WTC11 (cell line): Measurements from ENCODE around the gene PPFIBP2. TPM values are rescaled to one million over a fixed set of nuclear protein-coding genes. Genes with fewer than 3 reads are reported as not detected.

Source experiments
- ATAC-seq: fragments of 200-7000 bp; cut with Tn5 transposase; 2 replicates; pipeline ENCODE4 v1.10.0; 2021; ENCODE audit warnings: mild to moderate bottlenecking, moderate library complexity
- CTCF ChIA-PET: fragments of 300-600 bp; sonication (Branson Sonifier 250); formaldehyde crosslinking; loops from one replicate; lab custom pipeline; 2021; ENCODE audit warnings: antibody characterized with exemption; lab: Charles Lee
- POLR2A ChIA-PET: fragments of 350-600 bp; sonication (Branson Sonifier 250); formaldehyde crosslinking; loops from one replicate; lab custom pipeline; 2021; ENCODE audit warnings: antibody characterized with exemption; lab: Charles Lee
- DNase-seq: peaks from one replicate; pipeline ENCODE4 v3.0.0; 2021; ENCODE audit warnings: low spot score
- H3K27ac Mint-ChIP-seq: 2 replicates; pipeline ENCODE4 v1.8.0; 2021; ENCODE audit warnings: mixed read lengths
- H3K27me3 Mint-ChIP-seq: 2 replicates; pipeline ENCODE4 v1.8.0; 2021; ENCODE audit warnings: low read depth, mild to moderate bottlenecking, moderate library complexity, mixed read lengths
- H3K36me3 Mint-ChIP-seq: 2 replicates; pipeline ENCODE4 v1.8.0; 2021; ENCODE audit warnings: mixed read lengths
- H3K4me1 Mint-ChIP-seq: 2 replicates; pipeline ENCODE4 v1.8.0; 2022; ENCODE audit warnings: mixed read lengths
- H3K4me3 Mint-ChIP-seq: 2 replicates; pipeline ENCODE4 v1.8.0; 2021; ENCODE audit warnings: mild to moderate bottlenecking, moderate library complexity, mixed read lengths
- H3K9me3 Mint-ChIP-seq: 2 replicates; pipeline ENCODE4 v1.8.0; 2021; ENCODE audit warnings: mixed read lengths
- ELF4 ChIP-seq: sonication (generic); formaldehyde crosslinking; IDR thresholded peaks from 2 replicates; pipeline ENCODE4 v1.8.1; 2022; ENCODE audit warnings: low read depth, mild to moderate bottlenecking, moderate library complexity, missing genetic modification reagents
- ETV6 ChIP-seq: sonication (generic); formaldehyde crosslinking; IDR thresholded peaks from 2 replicates; pipeline ENCODE4 v1.8.1; 2022; ENCODE audit warnings: mild to moderate bottlenecking, missing genetic modification reagents
- IRF2 ChIP-seq: sonication (generic); formaldehyde crosslinking; IDR thresholded peaks from 2 replicates; pipeline ENCODE4 v1.8.0; 2022; ENCODE audit warnings: low read depth, missing genetic modification reagents, borderline replicate concordance
- MYBL2 ChIP-seq: sonication (generic); formaldehyde crosslinking; IDR thresholded peaks from 2 replicates; pipeline ENCODE4 v1.8.1; 2023; ENCODE audit warnings: mild to moderate bottlenecking, moderate library complexity, missing genetic modification reagents
- NFATC4 ChIP-seq: fragments of 250-450 bp; sonication (Bioruptor Pico); IDR thresholded peaks from 2 replicates; pipeline ENCODE4 v1.9.0; 2021; ENCODE audit warnings: mild to moderate bottlenecking
- PRRX2 ChIP-seq: fragments of 250-450 bp; sonication (Bioruptor Pico); IDR thresholded peaks from 2 replicates; pipeline ENCODE4 v1.8.0; 2021; ENCODE audit warnings: mild to moderate bottlenecking
- RORB ChIP-seq: fragments of 250-450 bp; sonication (Bioruptor Pico); IDR thresholded peaks from 2 replicates; pipeline ENCODE4 v1.9.0; 2021; ENCODE audit warnings: mild to moderate bottlenecking
- SMAD3 ChIP-seq: sonication (generic); formaldehyde crosslinking; IDR thresholded peaks from 2 replicates; pipeline ENCODE4 v1.8.0; 2022; ENCODE audit warnings: missing genetic modification reagents, mild to moderate bottlenecking, borderline replicate concordance
- TCF7 ChIP-seq: sonication (generic); formaldehyde crosslinking; IDR thresholded peaks from 2 replicates; pipeline ENCODE4 v1.8.0; 2022; ENCODE audit warnings: mild to moderate bottlenecking, low read depth, missing genetic modification reagents, moderate library complexity
- ZNF219 ChIP-seq: sonication (generic); formaldehyde crosslinking; IDR thresholded peaks from 2 replicates; pipeline ENCODE4 v1.8.0; 2023; ENCODE audit warnings: missing genetic modification reagents, mild to moderate bottlenecking, borderline replicate concordance
- ZNF396 ChIP-seq: fragments of 250-450 bp; sonication (Bioruptor Pico); IDR thresholded peaks from 2 replicates; pipeline ENCODE4 v1.8.0; 2021; ENCODE audit warnings: mild to moderate bottlenecking, moderate library complexity, borderline replicate concordance
- total RNA-seq: library from RNA; stranded (reverse); gene quantifications from 3 replicates; pipeline ENCODE4 v1.2.3, GENCODE V29; 2021
- TF ChIP-seq, protein P1 (sequence below): sonication (generic); formaldehyde crosslinking; IDR thresholded peaks from 2 replicates; pipeline ENCODE4 v1.8.0; 2022; ENCODE audit warnings: missing genetic modification reagents
- TF ChIP-seq, protein P2 (sequence below): sonication (generic); formaldehyde crosslinking; IDR thresholded peaks from 2 replicates; pipeline ENCODE4 v1.8.0; 2023; ENCODE audit warnings: mild to moderate bottlenecking, missing genetic modification reagents
- TF ChIP-seq, protein P3 (sequence below): sonication (generic); formaldehyde crosslinking; IDR thresholded peaks from 2 replicates; pipeline ENCODE4 v1.8.1; 2022; ENCODE audit warnings: mild to moderate bottlenecking, moderate library complexity, missing genetic modification reagents
- TF ChIP-seq, protein P4 (sequence below): sonication (generic); formaldehyde crosslinking; IDR thresholded peaks from 2 replicates; pipeline ENCODE4 v1.8.1; 2023; ENCODE audit warnings: mild to moderate bottlenecking, missing genetic modification reagents, moderate library complexity
- TF ChIP-seq, protein P5 (sequence below): fragments of 250-450 bp; sonication (Bioruptor Pico); IDR thresholded peaks from 2 replicates; pipeline ENCODE4 v1.8.0; 2021; ENCODE audit warnings: mild to moderate bottlenecking
- TF ChIP-seq, protein P6 (sequence below): sonication (generic); formaldehyde crosslinking; IDR thresholded peaks from 2 replicates; pipeline ENCODE4 v1.8.0; 2022; ENCODE audit warnings: mild to moderate bottlenecking, missing genetic modification reagents
- TF ChIP-seq, protein P7 (sequence below): sonication (generic); formaldehyde crosslinking; IDR thresholded peaks from 2 replicates; pipeline ENCODE4 v1.8.1; 2022; ENCODE audit warnings: missing genetic modification reagents, borderline replicate concordance
- TF ChIP-seq, protein P8 (sequence below): fragments of 250-450 bp; sonication (Bioruptor Pico); IDR thresholded peaks from 2 replicates; pipeline ENCODE4 v1.9.0; 2021; ENCODE audit warnings: moderate library complexity, mild to moderate bottlenecking, inconsistent platforms, borderline replicate concordance

The PPFIBP2 gene
- total RNA-seq, 1 experiment from 2014 or later, result 21.4 TPM

DNA sequence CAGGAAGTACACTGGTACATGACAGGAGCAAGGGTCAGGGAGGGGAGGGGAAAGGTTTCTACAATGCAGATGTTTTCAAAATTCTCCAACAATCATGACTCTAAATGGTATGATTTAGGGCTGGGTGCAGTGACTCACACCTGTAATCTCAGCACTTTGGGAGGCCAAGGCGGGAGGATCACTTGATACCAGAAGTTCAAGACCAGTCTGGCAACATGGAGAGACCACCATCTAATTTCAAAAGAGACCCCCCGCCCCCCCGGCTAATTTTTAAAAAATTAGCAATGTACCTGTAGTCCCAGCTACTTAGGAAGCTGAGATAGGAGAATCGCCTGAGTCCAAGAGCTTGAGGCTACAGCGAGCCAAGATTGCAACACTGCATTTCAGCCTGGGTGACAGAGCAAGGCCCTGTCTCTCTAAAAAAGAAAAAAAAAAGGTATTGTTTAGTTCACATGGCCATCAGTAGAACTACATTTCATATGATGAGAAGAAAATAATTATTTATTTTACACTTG, 44.4 kb upstream of the PPFIBP2 start (continued):
- TF ChIP-seq, protein P1, sequence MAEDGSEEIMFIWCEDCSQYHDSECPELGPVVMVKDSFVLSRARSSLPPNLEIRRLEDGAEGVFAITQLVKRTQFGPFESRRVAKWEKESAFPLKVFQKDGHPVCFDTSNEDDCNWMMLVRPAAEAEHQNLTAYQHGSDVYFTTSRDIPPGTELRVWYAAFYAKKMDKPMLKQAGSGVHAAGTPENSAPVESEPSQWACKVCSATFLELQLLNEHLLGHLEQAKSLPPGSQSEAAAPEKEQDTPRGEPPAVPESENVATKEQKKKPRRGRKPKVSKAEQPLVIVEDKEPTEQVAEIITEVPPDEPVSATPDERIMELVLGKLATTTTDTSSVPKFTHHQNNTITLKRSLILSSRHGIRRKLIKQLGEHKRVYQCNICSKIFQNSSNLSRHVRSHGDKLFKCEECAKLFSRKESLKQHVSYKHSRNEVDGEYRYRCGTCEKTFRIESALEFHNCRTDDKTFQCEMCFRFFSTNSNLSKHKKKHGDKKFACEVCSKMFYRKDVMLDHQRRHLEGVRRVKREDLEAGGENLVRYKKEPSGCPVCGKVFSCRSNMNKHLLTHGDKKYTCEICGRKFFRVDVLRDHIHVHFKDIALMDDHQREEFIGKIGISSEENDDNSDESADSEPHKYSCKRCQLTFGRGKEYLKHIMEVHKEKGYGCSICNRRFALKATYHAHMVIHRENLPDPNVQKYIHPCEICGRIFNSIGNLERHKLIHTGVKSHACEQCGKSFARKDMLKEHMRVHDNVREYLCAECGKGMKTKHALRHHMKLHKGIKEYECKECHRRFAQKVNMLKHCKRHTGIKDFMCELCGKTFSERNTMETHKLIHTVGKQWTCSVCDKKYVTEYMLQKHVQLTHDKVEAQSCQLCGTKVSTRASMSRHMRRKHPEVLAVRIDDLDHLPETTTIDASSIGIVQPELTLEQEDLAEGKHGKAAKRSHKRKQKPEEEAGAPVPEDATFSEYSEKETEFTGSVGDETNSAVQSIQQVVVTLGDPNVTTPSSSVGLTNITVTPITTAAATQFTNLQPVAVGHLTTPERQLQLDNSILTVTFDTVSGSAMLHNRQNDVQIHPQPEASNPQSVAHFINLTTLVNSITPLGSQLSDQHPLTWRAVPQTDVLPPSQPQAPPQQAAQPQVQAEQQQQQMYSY (CRISPR knock-in tag), result no peak
- no peak for TF ChIP-seq SMAD3 (CRISPR knock-in tag)
- TF ChIP-seq MYBL2 (CRISPR knock-in tag), result no peak
- TF ChIP-seq TCF7 (CRISPR knock-in tag), result no peak

DNA sequence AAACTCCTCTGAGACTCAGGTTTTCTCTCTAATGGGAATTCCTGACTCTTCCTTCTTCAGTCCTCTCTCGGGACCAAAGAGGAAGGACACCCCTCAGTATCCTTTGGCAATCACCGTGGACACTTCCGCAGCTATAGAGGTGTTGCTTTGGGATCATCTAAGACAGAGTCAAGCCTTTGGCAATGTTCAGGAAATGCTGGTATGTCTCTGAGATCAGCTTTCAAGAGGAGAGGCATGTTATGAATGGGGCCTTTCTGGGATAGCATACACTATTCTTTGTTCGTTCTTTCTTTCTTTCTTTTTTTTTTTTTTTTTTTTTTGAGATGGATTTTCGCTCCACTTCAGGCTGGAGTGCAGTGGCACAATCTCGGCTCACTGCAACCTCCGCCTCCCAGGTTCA, 42.7 kb upstream of the PPFIBP2 start:
- Mint-ChIP-seq H3K27ac (no peak overlapping the region), H3K36me3 (no peaks in the 10 kb centered on the region), H3K27me3 (no peaks in the 10 kb centered on the region; the same call in 1 of the 2 replicates), H3K4me1 (no peaks in the 10 kb centered on the region), H3K9me3 (no peaks in the 10 kb centered on the region), H3K4me3 (no peak overlapping the region)
- DNase-seq, result no peak
- ChIA-PET POLR2A (no interaction called here), CTCF (interaction anchor here (0.7 kb wide), 1 partner anchor 27 kb away, joined by 4 read pairs; no protein-coding TSS in a partner anchor)
- no peak for ATAC-seq
- TF ChIP-seq, protein P2, sequence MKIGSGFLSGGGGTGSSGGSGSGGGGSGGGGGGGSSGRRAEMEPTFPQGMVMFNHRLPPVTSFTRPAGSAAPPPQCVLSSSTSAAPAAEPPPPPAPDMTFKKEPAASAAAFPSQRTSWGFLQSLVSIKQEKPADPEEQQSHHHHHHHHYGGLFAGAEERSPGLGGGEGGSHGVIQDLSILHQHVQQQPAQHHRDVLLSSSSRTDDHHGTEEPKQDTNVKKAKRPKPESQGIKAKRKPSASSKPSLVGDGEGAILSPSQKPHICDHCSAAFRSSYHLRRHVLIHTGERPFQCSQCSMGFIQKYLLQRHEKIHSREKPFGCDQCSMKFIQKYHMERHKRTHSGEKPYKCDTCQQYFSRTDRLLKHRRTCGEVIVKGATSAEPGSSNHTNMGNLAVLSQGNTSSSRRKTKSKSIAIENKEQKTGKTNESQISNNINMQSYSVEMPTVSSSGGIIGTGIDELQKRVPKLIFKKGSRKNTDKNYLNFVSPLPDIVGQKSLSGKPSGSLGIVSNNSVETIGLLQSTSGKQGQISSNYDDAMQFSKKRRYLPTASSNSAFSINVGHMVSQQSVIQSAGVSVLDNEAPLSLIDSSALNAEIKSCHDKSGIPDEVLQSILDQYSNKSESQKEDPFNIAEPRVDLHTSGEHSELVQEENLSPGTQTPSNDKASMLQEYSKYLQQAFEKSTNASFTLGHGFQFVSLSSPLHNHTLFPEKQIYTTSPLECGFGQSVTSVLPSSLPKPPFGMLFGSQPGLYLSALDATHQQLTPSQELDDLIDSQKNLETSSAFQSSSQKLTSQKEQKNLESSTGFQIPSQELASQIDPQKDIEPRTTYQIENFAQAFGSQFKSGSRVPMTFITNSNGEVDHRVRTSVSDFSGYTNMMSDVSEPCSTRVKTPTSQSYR, result no peak
- TF ChIP-seq ELF4 (no peak), PRRX2 (CRISPR knock-in tag) (no peak), MYBL2 (CRISPR knock-in tag) (no peak), NFATC4 (CRISPR knock-in tag) (no peak), ZNF396 (no peak), ZNF219 (CRISPR knock-in tag) (no peak), RORB (CRISPR knock-in tag) (no peak), ETV6 (CRISPR knock-in tag) (no peak), IRF2 (CRISPR knock-in tag) (no peak)
- TF ChIP-seq, protein P3, sequence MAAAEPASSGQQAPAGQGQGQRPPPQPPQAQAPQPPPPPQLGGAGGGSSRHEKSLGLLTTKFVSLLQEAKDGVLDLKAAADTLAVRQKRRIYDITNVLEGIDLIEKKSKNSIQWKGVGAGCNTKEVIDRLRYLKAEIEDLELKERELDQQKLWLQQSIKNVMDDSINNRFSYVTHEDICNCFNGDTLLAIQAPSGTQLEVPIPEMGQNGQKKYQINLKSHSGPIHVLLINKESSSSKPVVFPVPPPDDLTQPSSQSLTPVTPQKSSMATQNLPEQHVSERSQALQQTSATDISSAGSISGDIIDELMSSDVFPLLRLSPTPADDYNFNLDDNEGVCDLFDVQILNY, result no peak
- TF ChIP-seq, protein P4, sequence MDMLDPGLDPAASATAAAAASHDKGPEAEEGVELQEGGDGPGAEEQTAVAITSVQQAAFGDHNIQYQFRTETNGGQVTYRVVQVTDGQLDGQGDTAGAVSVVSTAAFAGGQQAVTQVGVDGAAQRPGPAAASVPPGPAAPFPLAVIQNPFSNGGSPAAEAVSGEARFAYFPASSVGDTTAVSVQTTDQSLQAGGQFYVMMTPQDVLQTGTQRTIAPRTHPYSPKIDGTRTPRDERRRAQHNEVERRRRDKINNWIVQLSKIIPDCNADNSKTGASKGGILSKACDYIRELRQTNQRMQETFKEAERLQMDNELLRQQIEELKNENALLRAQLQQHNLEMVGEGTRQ (CRISPR knock-in tag), result no peak
- TF ChIP-seq, protein P5, sequence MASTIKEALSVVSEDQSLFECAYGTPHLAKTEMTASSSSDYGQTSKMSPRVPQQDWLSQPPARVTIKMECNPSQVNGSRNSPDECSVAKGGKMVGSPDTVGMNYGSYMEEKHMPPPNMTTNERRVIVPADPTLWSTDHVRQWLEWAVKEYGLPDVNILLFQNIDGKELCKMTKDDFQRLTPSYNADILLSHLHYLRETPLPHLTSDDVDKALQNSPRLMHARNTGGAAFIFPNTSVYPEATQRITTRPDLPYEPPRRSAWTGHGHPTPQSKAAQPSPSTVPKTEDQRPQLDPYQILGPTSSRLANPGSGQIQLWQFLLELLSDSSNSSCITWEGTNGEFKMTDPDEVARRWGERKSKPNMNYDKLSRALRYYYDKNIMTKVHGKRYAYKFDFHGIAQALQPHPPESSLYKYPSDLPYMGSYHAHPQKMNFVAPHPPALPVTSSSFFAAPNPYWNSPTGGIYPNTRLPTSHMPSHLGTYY (CRISPR knock-in tag), result no peak
- TF ChIP-seq, protein P6, sequence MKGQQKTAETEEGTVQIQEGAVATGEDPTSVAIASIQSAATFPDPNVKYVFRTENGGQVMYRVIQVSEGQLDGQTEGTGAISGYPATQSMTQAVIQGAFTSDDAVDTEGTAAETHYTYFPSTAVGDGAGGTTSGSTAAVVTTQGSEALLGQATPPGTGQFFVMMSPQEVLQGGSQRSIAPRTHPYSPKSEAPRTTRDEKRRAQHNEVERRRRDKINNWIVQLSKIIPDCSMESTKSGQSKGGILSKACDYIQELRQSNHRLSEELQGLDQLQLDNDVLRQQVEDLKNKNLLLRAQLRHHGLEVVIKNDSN (CRISPR knock-in tag), result no peak
- TF ChIP-seq, protein P1 (CRISPR knock-in tag), result no peak
- TF ChIP-seq, protein P7, sequence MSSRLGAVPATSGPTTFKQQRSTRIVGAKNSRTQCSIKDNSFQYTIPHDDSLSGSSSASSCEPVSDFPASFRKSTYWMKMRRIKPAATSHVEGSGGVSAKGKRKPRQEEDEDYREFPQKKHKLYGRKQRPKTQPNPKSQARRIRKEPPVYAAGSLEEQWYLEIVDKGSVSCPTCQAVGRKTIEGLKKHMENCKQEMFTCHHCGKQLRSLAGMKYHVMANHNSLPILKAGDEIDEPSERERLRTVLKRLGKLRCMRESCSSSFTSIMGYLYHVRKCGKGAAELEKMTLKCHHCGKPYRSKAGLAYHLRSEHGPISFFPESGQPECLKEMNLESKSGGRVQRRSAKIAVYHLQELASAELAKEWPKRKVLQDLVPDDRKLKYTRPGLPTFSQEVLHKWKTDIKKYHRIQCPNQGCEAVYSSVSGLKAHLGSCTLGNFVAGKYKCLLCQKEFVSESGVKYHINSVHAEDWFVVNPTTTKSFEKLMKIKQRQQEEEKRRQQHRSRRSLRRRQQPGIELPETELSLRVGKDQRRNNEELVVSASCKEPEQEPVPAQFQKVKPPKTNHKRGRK (CRISPR knock-in tag), result no peak
- TF ChIP-seq, protein P8, sequence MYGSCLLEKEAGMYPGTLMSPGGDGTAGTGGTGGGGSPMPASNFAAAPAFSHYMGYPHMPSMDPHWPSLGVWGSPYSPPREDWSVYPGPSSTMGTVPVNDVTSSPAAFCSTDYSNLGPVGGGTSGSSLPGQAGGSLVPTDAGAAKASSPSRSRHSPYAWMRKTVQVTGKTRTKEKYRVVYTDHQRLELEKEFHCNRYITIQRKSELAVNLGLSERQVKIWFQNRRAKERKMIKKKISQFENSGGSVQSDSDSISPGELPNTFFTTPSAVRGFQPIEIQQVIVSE (CRISPR knock-in tag), result no peak
